OCI-LY3 (cell line): ENCODE results near the gene SLC29A3.

Source experiments
- H2AFZ ChIP-seq: fragments of 200-600, 300-600 bp; shearing (Covaris generic); 2 replicates; pipeline ENCODE4 v1.6.0; 2014; ENCODE audit warnings: antibody characterized with exemption, low read depth, low read length
- H3K27ac ChIP-seq: fragments of 200-600, 300-600 bp; sonication (generic); 2 replicates; pipeline ENCODE4 v1.5.1; 2014; ENCODE audit warnings: mild to moderate bottlenecking, low read length, moderate library complexity, mixed read lengths
- H3K27me3 ChIP-seq: fragments of 200-600, 300-600 bp; sonication (generic); 2 replicates; pipeline ENCODE4 v1.6.1; 2014; ENCODE audit warnings: low read depth, low read length, mixed read lengths
- H3K36me3 ChIP-seq: fragments of 200-600, 300-600 bp; sonication (generic); replicated peaks from 2 replicates; pipeline ENCODE3; 2014; ENCODE audit warnings: low read depth, low read length, mixed read lengths
- H3K4me1 ChIP-seq: fragments of 300-600, 200-600 bp; sonication (generic); 2 replicates; pipeline ENCODE4 v1.6.1; 2014; ENCODE audit warnings: low read length, mixed read lengths
- H3K4me2 ChIP-seq: fragments of 200-600, 300-600 bp; sonication (generic); 2 replicates; pipeline ENCODE4 v1.6.1; 2014; ENCODE audit warnings: low read length, mixed read lengths
- H3K4me3 ChIP-seq: fragments of 300-600, 200-600 bp; sonication (generic); 2 replicates; pipeline ENCODE4 v1.5.1; 2014; ENCODE audit warnings: antibody characterized with exemption, mild to moderate bottlenecking, low read length, moderate library complexity
- H3K79me2 ChIP-seq: fragments of 300-600, 200-600 bp; shearing (Covaris generic); 2 replicates; pipeline ENCODE4 v1.6.1; 2014; ENCODE audit warnings: mild to moderate bottlenecking, low read length, mixed read lengths
- H3K9ac ChIP-seq: fragments of 300-600, 200-600 bp; shearing (Covaris generic); 2 replicates; pipeline ENCODE4 v1.6.0; 2014; ENCODE audit warnings: mild to moderate bottlenecking, low read length, moderate library complexity
- H3K9me3 ChIP-seq: fragments of 200-600, 300-600 bp; shearing (Covaris generic); 2 replicates; pipeline ENCODE4 v1.6.1; 2014; ENCODE audit warnings: low read length, mixed read lengths; ENCODE audit not compliant: insufficient read depth
- H4K20me1 ChIP-seq: fragments of 200-600, 300-600 bp; sonication (generic); 2 replicates; pipeline ENCODE4 v1.6.1; 2016; ENCODE audit warnings: low read length, mixed read lengths; ENCODE audit not compliant: insufficient read depth
- CTCF ChIP-seq: fragments of 200-600, 300-600 bp; sonication (generic); IDR thresholded peaks from 2 replicates; pipeline ENCODE4 v1.5.1; 2014; ENCODE audit warnings: antibody characterized with exemption, low read length, low read depth
- EZH2phosphoT487 ChIP-seq: fragments of 200-600 bp; shearing (Covaris generic); IDR thresholded peaks from 2 replicates; pipeline ENCODE4 v1.6.1; 2018; ENCODE audit warnings: antibody characterized with exemption, mixed run types, low read depth

SLC29A3 gene

GRCh38 chr10:71323407-71323806, 4.3 kb downstream of the SLC29A3 start:
- H3K79me2 ChIP-seq, result peaks cover 8% of the 10 kb centered on the region
- H2AFZ ChIP-seq, result no peak overlapping the region
- no peak overlapping the region for H3K4me3 ChIP-seq
- no peaks in the 10 kb centered on the region for H4K20me1 ChIP-seq
- peaks cover 13% of the 10 kb centered on the region for H3K4me1 ChIP-seq
- H3K27me3 ChIP-seq, result no peaks in the 10 kb centered on the region
- no peak overlapping the region for H3K27ac ChIP-seq
- no peak for TF ChIP-seq CTCF
- no peak for TF ChIP-seq EZH2phosphoT487
- no peak overlapping the region for H3K9ac ChIP-seq
- peaks cover 10% of the 10 kb centered on the region for H3K36me3 ChIP-seq
- H3K4me2 ChIP-seq, result no peak overlapping the region
- H3K9me3 ChIP-seq, result no peaks in the 10 kb centered on the region

- Histone ChIP-seq H3K9ac (no peak overlapping the region), H3K4me3 (no peak overlapping the region), H3K9me3 (no peaks in the 10 kb centered on the region), H3K4me1 (peaks cover 8% of the 10 kb centered on the region), H3K79me2 (peaks cover 7% of the 10 kb centered on the region), H3K27me3 (no peaks in the 10 kb centered on the region), H3K4me2 (no peak overlapping the region), H3K27ac (no peak overlapping the region), H3K36me3 (peaks cover 10% of the 10 kb centered on the region), H2AFZ (no peak overlapping the region), H4K20me1 (no peaks in the 10 kb centered on the region)
- TF ChIP-seq EZH2phosphoT487 (no peak), CTCF (no peak)
Measured at GRCh38 chr10:71324743-71325142, 5.7 kb downstream of the SLC29A3 start.

- H3K4me1 ChIP-seq, result peaks cover 3% of the 10 kb centered on the region
- H3K9ac ChIP-seq, result no peak overlapping the region
- H3K36me3 ChIP-seq, result peaks cover 10% of the 10 kb centered on the region
- H3K27ac ChIP-seq, result no peak overlapping the region
- H3K4me2 ChIP-seq, result no peak overlapping the region
- peaks cover 4% of the 10 kb centered on the region for H3K79me2 ChIP-seq
- no peaks in the 10 kb centered on the region for H3K27me3 ChIP-seq
- no peak for TF ChIP-seq EZH2phosphoT487
- no peak for TF ChIP-seq CTCF
- H2AFZ ChIP-seq, result no peak overlapping the region
- no peaks in the 10 kb centered on the region for H3K9me3 ChIP-seq
- no peaks in the 10 kb centered on the region for H4K20me1 ChIP-seq
- no peak overlapping the region for H3K4me3 ChIP-seq
Measured at GRCh38 chr10:71325267-71325666, 6.2 kb downstream of the SLC29A3 start.

GRCh38 chr10:71326464-71326881, 7.4 kb downstream of the SLC29A3 start:
- Histone ChIP-seq H3K36me3 (peaks cover 10% of the 10 kb centered on the region), H3K4me3 (no peak overlapping the region), H3K79me2 (no peaks in the 10 kb centered on the region), H3K9ac (no peak overlapping the region), H3K27me3 (no peaks in the 10 kb centered on the region), H3K4me1 (no peaks in the 10 kb centered on the region), H3K27ac (no peak overlapping the region), H2AFZ (no peak overlapping the region), H3K4me2 (no peak overlapping the region), H3K9me3 (no peaks in the 10 kb centered on the region), H4K20me1 (no peaks in the 10 kb centered on the region)
- TF ChIP-seq EZH2phosphoT487 (no peak), CTCF (no peak)
